A673 (cell line): ENCODE data around the gene CDK5RAP2.

Source experiments
- EZH2 ChIP-seq: fragments of 200-600 bp; sonication (generic); IDR thresholded peaks from 2 replicates; pipeline ENCODE4 v1.6.1; 2017; ENCODE audit warnings: borderline replicate concordance, low read depth, mild to moderate bottlenecking, mixed read lengths, antibody characterized with exemption, low read length; ENCODE audit not compliant: poor library complexity, severe bottlenecking
- TF ChIP-seq, protein P1 (sequence below): fragments of 300-800, 200-600 bp; sonication (generic); conservative IDR thresholded peaks from 2 replicates; pipeline ENCODE4 v1.5.1; 2017; ENCODE audit warnings: low read depth, mild to moderate bottlenecking, antibody characterized with exemption, low read length, moderate library complexity, mixed read lengths

DNA sequence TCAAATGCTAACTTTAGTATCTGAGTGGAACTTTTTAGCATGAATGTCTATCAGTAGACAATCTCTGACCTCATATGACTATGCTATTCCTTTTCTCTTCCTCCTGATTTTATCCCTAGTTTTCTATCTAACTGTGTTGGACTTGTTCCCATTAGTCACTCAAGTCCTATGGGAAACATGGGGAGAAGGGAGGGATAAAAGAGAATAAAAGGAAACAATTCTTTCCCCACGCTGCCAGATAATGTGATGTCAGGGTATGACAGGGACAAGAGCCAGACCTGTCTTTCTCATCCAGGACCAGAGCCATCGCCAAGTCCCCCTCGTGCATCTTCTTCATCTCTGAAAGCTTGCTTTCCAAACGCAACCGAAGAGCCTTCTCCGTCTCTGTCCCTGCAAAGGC lies 43.9 kb downstream of the CDK5RAP2 start:
- TF ChIP-seq, protein P1, sequence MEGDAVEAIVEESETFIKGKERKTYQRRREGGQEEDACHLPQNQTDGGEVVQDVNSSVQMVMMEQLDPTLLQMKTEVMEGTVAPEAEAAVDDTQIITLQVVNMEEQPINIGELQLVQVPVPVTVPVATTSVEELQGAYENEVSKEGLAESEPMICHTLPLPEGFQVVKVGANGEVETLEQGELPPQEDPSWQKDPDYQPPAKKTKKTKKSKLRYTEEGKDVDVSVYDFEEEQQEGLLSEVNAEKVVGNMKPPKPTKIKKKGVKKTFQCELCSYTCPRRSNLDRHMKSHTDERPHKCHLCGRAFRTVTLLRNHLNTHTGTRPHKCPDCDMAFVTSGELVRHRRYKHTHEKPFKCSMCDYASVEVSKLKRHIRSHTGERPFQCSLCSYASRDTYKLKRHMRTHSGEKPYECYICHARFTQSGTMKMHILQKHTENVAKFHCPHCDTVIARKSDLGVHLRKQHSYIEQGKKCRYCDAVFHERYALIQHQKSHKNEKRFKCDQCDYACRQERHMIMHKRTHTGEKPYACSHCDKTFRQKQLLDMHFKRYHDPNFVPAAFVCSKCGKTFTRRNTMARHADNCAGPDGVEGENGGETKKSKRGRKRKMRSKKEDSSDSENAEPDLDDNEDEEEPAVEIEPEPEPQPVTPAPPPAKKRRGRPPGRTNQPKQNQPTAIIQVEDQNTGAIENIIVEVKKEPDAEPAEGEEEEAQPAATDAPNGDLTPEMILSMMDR: no peak
- no peak for TF ChIP-seq EZH2
